Neutrophil (primary cell): Measurements from ENCODE around the gene SH2D2A.

Experiments
- H3K27ac ChIP-seq: fragments of 200-600 bp; sonication (generic); 2 replicates; pipeline ENCODE4 v1.5.1; 2016; ENCODE audit warnings: mild to moderate bottlenecking, moderate library complexity
- H3K27me3 ChIP-seq: fragments of 200-600 bp; sonication (generic); 2 replicates; pipeline ENCODE4 v1.6.0; 2016; ENCODE audit warnings: mild to moderate bottlenecking
- H3K36me3 ChIP-seq: fragments of 200-600 bp; sonication (generic); 2 replicates; pipeline ENCODE4 v1.5.1; 2017
- H3K4me1 ChIP-seq, 2 experiments: fragments of 200-600 bp in 1 of 2; sonication (generic) in 1 of 2; 1 replicate in 1 of 2; 2 replicates in 1 of 2; pipeline versions ENCODE4 v1.5.1 to v1.6.1; 2013 to 2016; ENCODE audit warnings: low read depth in 1 of 2, low read length in 1 of 2, mild to moderate bottlenecking in 1 of 2, moderate library complexity in 1 of 2; ENCODE audit not compliant: control insufficient read depth in 1 of 2, insufficient read depth in 1 of 2
- H3K4me3 ChIP-seq, 2 experiments: fragments of 200-600 bp in 1 of 2; sonication (generic) in 1 of 2; 1 replicate in 1 of 2; 2 replicates in 1 of 2; pipeline ENCODE4 v1.5.1; 2013 to 2016; ENCODE audit warnings: low read depth in 1 of 2, low read length in 1 of 2, mild to moderate bottlenecking in 1 of 2, moderate library complexity in 1 of 2
- H3K9me3 ChIP-seq: fragments of 200-600 bp; sonication (generic); 2 replicates; pipeline ENCODE4 v1.5.1; 2016
- CTCF ChIP-seq: fragments of 200-600 bp; sonication (generic); IDR thresholded peaks from 2 replicates; pipeline ENCODE4 v1.5.1; 2016; ENCODE audit warnings: antibody characterized with exemption

Gene SH2D2A

GRCh38 chr1:156853761-156854160 lies 37.1 kb upstream of the SH2D2A start:
- Histone ChIP-seq H3K36me3 (no peaks in the 10 kb centered on the region), H3K27me3 (peaks cover 97% of the 10 kb centered on the region), H3K4me3 (no peak overlapping the region), H3K9me3 (no peaks in the 10 kb centered on the region), H3K4me1 (no peaks in the 10 kb centered on the region), H3K27ac (no peak overlapping the region)
- TF ChIP-seq CTCF = no peak

- H3K27me3 ChIP-seq = peaks cover 97% of the 10 kb centered on the region
- TF ChIP-seq CTCF = no peak
Measured at GRCh38 chr1:156852418-156852874, 35.8 kb upstream of the SH2D2A start.

GRCh38 chr1:156851779-156852417 lies 35.2 kb upstream of the SH2D2A start:
- Histone ChIP-seq H3K27me3 (peaks cover 97% of the 10 kb centered on the region), H3K4me3 (no peak overlapping the region)
- no peak for TF ChIP-seq CTCF

More at GRCh38 chr1:156852418-156852874, 35.8 kb upstream of the SH2D2A start:
- H3K36me3 ChIP-seq = no peaks in the 10 kb centered on the region
- H3K27ac ChIP-seq = no peak overlapping the region
- H3K9me3 ChIP-seq = no peaks in the 10 kb centered on the region
- no peak overlapping the region for H3K4me3 ChIP-seq
- no peaks in the 10 kb centered on the region for H3K4me1 ChIP-seq

GRCh38 chr1:156849151-156849496 lies 32.5 kb upstream of the SH2D2A start:
- H3K4me3 ChIP-seq = no peak overlapping the region
- H3K27me3 ChIP-seq = peaks cover 97% of the 10 kb centered on the region
- peaks cover 0 to 4% of the 10 kb centered on the region in 2 experiments for H3K4me1 ChIP-seq
- no peaks in the 10 kb centered on the region for H3K36me3 ChIP-seq
- TF ChIP-seq CTCF = no peak
- no peak overlapping the region for H3K27ac ChIP-seq
- H3K9me3 ChIP-seq = no peaks in the 10 kb centered on the region

More at GRCh38 chr1:156851779-156852417, 35.2 kb upstream of the SH2D2A start:
- Histone ChIP-seq H3K9me3 (no peaks in the 10 kb centered on the region), H3K27ac (no peak overlapping the region), H3K4me1 (no peaks in the 10 kb centered on the region), H3K36me3 (no peaks in the 10 kb centered on the region)

- no peak for TF ChIP-seq CTCF
- H3K4me3 ChIP-seq = no peak overlapping the region
- H3K27ac ChIP-seq = no peak overlapping the region
- H3K36me3 ChIP-seq = no peaks in the 10 kb centered on the region
- no peaks in the 10 kb centered on the region for H3K9me3 ChIP-seq
- peaks cover 97% of the 10 kb centered on the region for H3K27me3 ChIP-seq
- H3K4me1 ChIP-seq = peaks cover 0 to 4% of the 10 kb centered on the region in 2 experiments
Measured at GRCh38 chr1:156848461-156849150, 32.0 kb upstream of the SH2D2A start.
